SK-N-SH (cell line): ENCODE data around the gene TWSG1. TPM values are rescaled to one million over a fixed set of nuclear protein-coding genes. Genes with fewer than 3 reads are reported as not detected.

Source experiments
- CTCF ChIA-PET: fragments of 300-600, 350-600 bp; formaldehyde crosslinking; extraction: SDS; loops from one replicate; lab custom pipeline; 2021; lab: Yijun Ruan, JAX
- POLR2A ChIA-PET: fragments of 350-600 bp; sonication (Branson Sonifier 250); formaldehyde crosslinking; extraction: SDS; loops from one replicate; lab custom pipeline; 2020; ENCODE audit warnings: antibody characterized with exemption, inconsistent platforms; lab: Yijun Ruan, JAX
- DNase-seq: peaks from one replicate; pipeline ENCODE4 v3.0.0; 2012
- H2AFZ ChIP-seq: fragments of 200-600 bp; sonication (generic); 2 replicates; pipeline ENCODE4 v1.8.1; 2016; ENCODE audit warnings: antibody characterized with exemption, mild to moderate bottlenecking, low read depth
- H3F3A ChIP-seq: fragments of 200-600 bp; sonication (generic); replicated peaks from 2 replicates; pipeline ENCODE3; 2016; ENCODE audit warnings: antibody characterized with exemption, mild to moderate bottlenecking; ENCODE audit not compliant: insufficient read depth
- H3K27ac ChIP-seq, 2 experiments: fragments of 200-500 bp in 1 of 2; fragments of 200-600 bp in 1 of 2; sonication (Bioruptor generic) in 1 of 2; sonication (generic), shearing (Covaris generic) in 1 of 2; 2 replicates each; pipeline versions ENCODE4 v1.5.1 to v1.6.1; 2014 to 2016; ENCODE audit warnings: low read depth in 2 of 2, inconsistent platforms in 1 of 2, low read length in 1 of 2, mild to moderate bottlenecking in 1 of 2, mixed read lengths in 1 of 2
- H3K27me3 ChIP-seq: fragments of 200-600 bp; sonication (generic), shearing (Covaris generic); 2 replicates; pipeline ENCODE4 v1.6.1; 2016; ENCODE audit warnings: mixed run types; ENCODE audit not compliant: insufficient read depth
- H3K36me3 ChIP-seq, 2 experiments: fragments of 200-500 bp in 1 of 2; fragments of 200-600 bp in 1 of 2; sonication (Bioruptor generic) in 1 of 2; sonication (generic) in 1 of 2; replicated peaks in 1 of 2; 2 replicates each; pipeline versions ENCODE3 to v1.5.1; 2014 to 2016; ENCODE audit warnings: low read length in 1 of 2, mild to moderate bottlenecking in 1 of 2; ENCODE audit not compliant: insufficient read depth in 2 of 2, control insufficient read depth in 1 of 2
- H3K4me1 ChIP-seq, 2 experiments: fragments of 200-500 bp in 1 of 2; fragments of 200-600 bp in 1 of 2; sonication (Bioruptor generic) in 1 of 2; sonication (generic), shearing (Covaris generic) in 1 of 2; 2 replicates each; pipeline versions ENCODE4 v1.5.1 to v1.6.1; 2014 to 2016; ENCODE audit warnings: low read depth in 1 of 2, low read length in 1 of 2, mixed run types in 1 of 2; ENCODE audit not compliant: insufficient read depth in 2 of 2, control insufficient read depth in 1 of 2
- H3K4me2 ChIP-seq: fragments of 200-600 bp; sonication (generic), shearing (Covaris generic); 2 replicates; pipeline ENCODE4 v1.6.1; 2017; ENCODE audit warnings: mixed run types
- H3K4me3 ChIP-seq, 2 experiments: fragments of 200-500 bp in 1 of 2; fragments of 200-600 bp in 1 of 2; sonication (Bioruptor generic) in 1 of 2; sonication (generic), shearing (Covaris generic) in 1 of 2; 2 replicates each; pipeline versions ENCODE4 v1.5.1 to v1.8.1; 2014 to 2016; ENCODE audit warnings: low read depth in 2 of 2, inconsistent platforms in 1 of 2, low read length in 1 of 2, mild to moderate bottlenecking in 1 of 2, mixed read lengths in 1 of 2, moderate library complexity in 1 of 2
- H3K79me2 ChIP-seq: fragments of 200-600 bp; sonication (generic); 2 replicates; pipeline ENCODE4 v1.8.1; 2017; ENCODE audit warnings: mild to moderate bottlenecking; ENCODE audit not compliant: insufficient read depth
- H3K9ac ChIP-seq: fragments of 200-600 bp; sonication (generic); 2 replicates; pipeline ENCODE4 v1.6.1; 2017; ENCODE audit warnings: mixed run types
- H3K9me2 ChIP-seq: fragments of 200-600 bp; sonication (generic); 2 replicates; pipeline ENCODE4 v1.6.1; 2017; ENCODE audit warnings: mixed run types
- H3K9me3 ChIP-seq: fragments of 200-600 bp; sonication (generic); 2 replicates; pipeline ENCODE4 v1.6.1; 2017; ENCODE audit warnings: mixed run types, mild to moderate bottlenecking, moderate library complexity
- H4K20me1 ChIP-seq: fragments of 200-600 bp; sonication (generic); 2 replicates; pipeline ENCODE4 v1.6.1; 2017; ENCODE audit warnings: mild to moderate bottlenecking, mixed run types; ENCODE audit not compliant: insufficient read depth
- CHD2 ChIP-seq: fragments of 150-350 bp; IDR thresholded peaks from 2 replicates; pipeline ENCODE4 v1.6.1; 2018; ENCODE audit warnings: low read length; ENCODE audit not compliant: partially characterized antibody
- ELF1 ChIP-seq: IDR thresholded peaks from 2 replicates; pipeline ENCODE4 v1.4.0; 2012
- EZH2phosphoT487 ChIP-seq: fragments of 200-600 bp; sonication (generic); IDR thresholded peaks from 2 replicates; pipeline ENCODE4 v1.6.1; 2017; ENCODE audit warnings: low read depth, mixed run types, mild to moderate bottlenecking, antibody characterized with exemption, moderate library complexity, borderline replicate concordance
- FOXJ3 ChIP-seq: sonication (generic); formaldehyde crosslinking; IDR thresholded peaks from 2 replicates; pipeline ENCODE4 v1.5.1; 2020; ENCODE audit warnings: mild to moderate bottlenecking, missing genetic modification reagents
- GATA2 ChIP-seq: sonication (generic); formaldehyde crosslinking; IDR thresholded peaks from 2 replicates; pipeline ENCODE4 v1.5.0; 2020; ENCODE audit warnings: mild to moderate bottlenecking, missing genetic modification reagents
- MXI1 ChIP-seq: IDR thresholded peaks from 2 replicates; pipeline ENCODE4 v1.6.1; 2012; ENCODE audit warnings: mild to moderate bottlenecking, low read depth, low read length, improper control_type of control experiment
- NRF1 ChIP-seq: IDR thresholded peaks from 2 replicates; pipeline ENCODE4 v1.6.1; 2012; ENCODE audit warnings: low read depth, mild to moderate bottlenecking, low read length
- RFX5 ChIP-seq: IDR thresholded peaks from 2 replicates; pipeline ENCODE4 v1.6.1; 2012; ENCODE audit warnings: mild to moderate bottlenecking, improper control_type of control experiment, low read length
- SIN3A ChIP-seq: IDR thresholded peaks from 2 replicates; pipeline ENCODE4 v1.6.1; 2012; ENCODE audit warnings: low read depth, mild to moderate bottlenecking, low read length, moderate library complexity, borderline replicate concordance
- TAF1 ChIP-seq: IDR thresholded peaks from 2 replicates; pipeline ENCODE4 v1.6.1; 2012; ENCODE audit warnings: low read depth, mild to moderate bottlenecking, low read length, moderate library complexity, borderline replicate concordance
- TCF12 ChIP-seq: IDR thresholded peaks from 2 replicates; pipeline ENCODE4 v1.4.0; 2012
- TEAD4 ChIP-seq: IDR thresholded peaks from 2 replicates; pipeline ENCODE4 v1.4.0; 2012; ENCODE audit warnings: mild to moderate bottlenecking, borderline replicate concordance; ENCODE audit not compliant: insufficient read depth
- YY1 ChIP-seq: IDR thresholded peaks from 2 replicates; pipeline ENCODE4 v1.4.0; 2012; ENCODE audit warnings: low read depth, mild to moderate bottlenecking
- WGBS: methylation state at CpG from one replicate; pipeline ENCODE4 v1.1.6; 2017; ENCODE audit warnings: low lambda C conversion rate; 5-methylcytosine and 5-hydroxymethylcytosine counted together
- polyA plus RNA-seq, 3 experiments: library from polyadenylated mRNA; depleted of rRNA; stranded (reverse); fragments of >200 nt; gene quantifications; 2 replicates each; pipeline ENCODE4 v1.2.3, GENCODE V29; 2012
- TF ChIP-seq, protein P1 (sequence below): IDR thresholded peaks from 2 replicates; pipeline ENCODE4 v1.6.1; 2012; ENCODE audit warnings: mild to moderate bottlenecking, low read depth, low read length, moderate library complexity
- TF ChIP-seq, protein P2 (sequence below): IDR thresholded peaks from 2 replicates; pipeline ENCODE4 v1.4.0; 2012; ENCODE audit warnings: low read depth, borderline replicate concordance
- TF ChIP-seq, protein P3 (sequence below): fragments of 200-600 bp; sonication (generic); IDR thresholded peaks from 2 replicates; pipeline ENCODE4 v1.6.1; 2017; ENCODE audit warnings: antibody characterized with exemption, mild to moderate bottlenecking, moderate library complexity

TWSG1 gene
- polyA plus RNA-seq, 1 of the 3 experiments (the other 2 are of a cell fraction): 44.0 TPM

- H3K4me3 ChIP-seq: no peak overlapping the region
- H3K36me3 ChIP-seq: no peaks in the 10 kb centered on the region
- H3K27me3 ChIP-seq: no peaks in the 10 kb centered on the region
- H3F3A ChIP-seq: no peaks in the 10 kb centered on the region
- DNase-seq: no peak
- H2AFZ ChIP-seq: no peak overlapping the region
- H3K4me2 ChIP-seq: no peak overlapping the region
- ChIA-PET CTCF (interaction anchor here (1.0 kb wide), 1 partner anchor 372 kb away, joined by 3 read pairs; no protein-coding TSS in a partner anchor), POLR2A (no interaction called here)
- H4K20me1 ChIP-seq: no peaks in the 10 kb centered on the region
- no peaks in the 10 kb centered on the region for H3K9me3 ChIP-seq
- no peaks in the 10 kb centered on the region for H3K79me2 ChIP-seq
- H3K9me2 ChIP-seq: no peaks in the 10 kb centered on the region
- H3K9ac ChIP-seq: no peak overlapping the region
- no peak overlapping the region for H3K27ac ChIP-seq
- TF ChIP-seq MXI1 (no peak), EZH2phosphoT487 (no peak), SIN3A (no peak), RFX5 (no peak), TAF1 (no peak), GATA2 (CRISPR knock-in tag) (no peak), YY1 (no peak), CHD2 (no peak), TCF12 (no peak), TEAD4 (no peak), ELF1 (no peak), NRF1 (no peak), FOXJ3 (CRISPR knock-in tag) (no peak)
- TF ChIP-seq, protein P1, sequence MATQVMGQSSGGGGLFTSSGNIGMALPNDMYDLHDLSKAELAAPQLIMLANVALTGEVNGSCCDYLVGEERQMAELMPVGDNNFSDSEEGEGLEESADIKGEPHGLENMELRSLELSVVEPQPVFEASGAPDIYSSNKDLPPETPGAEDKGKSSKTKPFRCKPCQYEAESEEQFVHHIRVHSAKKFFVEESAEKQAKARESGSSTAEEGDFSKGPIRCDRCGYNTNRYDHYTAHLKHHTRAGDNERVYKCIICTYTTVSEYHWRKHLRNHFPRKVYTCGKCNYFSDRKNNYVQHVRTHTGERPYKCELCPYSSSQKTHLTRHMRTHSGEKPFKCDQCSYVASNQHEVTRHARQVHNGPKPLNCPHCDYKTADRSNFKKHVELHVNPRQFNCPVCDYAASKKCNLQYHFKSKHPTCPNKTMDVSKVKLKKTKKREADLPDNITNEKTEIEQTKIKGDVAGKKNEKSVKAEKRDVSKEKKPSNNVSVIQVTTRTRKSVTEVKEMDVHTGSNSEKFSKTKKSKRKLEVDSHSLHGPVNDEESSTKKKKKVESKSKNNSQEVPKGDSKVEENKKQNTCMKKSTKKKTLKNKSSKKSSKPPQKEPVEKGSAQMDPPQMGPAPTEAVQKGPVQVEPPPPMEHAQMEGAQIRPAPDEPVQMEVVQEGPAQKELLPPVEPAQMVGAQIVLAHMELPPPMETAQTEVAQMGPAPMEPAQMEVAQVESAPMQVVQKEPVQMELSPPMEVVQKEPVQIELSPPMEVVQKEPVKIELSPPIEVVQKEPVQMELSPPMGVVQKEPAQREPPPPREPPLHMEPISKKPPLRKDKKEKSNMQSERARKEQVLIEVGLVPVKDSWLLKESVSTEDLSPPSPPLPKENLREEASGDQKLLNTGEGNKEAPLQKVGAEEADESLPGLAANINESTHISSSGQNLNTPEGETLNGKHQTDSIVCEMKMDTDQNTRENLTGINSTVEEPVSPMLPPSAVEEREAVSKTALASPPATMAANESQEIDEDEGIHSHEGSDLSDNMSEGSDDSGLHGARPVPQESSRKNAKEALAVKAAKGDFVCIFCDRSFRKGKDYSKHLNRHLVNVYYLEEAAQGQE: no peak
- TF ChIP-seq, protein P2, sequence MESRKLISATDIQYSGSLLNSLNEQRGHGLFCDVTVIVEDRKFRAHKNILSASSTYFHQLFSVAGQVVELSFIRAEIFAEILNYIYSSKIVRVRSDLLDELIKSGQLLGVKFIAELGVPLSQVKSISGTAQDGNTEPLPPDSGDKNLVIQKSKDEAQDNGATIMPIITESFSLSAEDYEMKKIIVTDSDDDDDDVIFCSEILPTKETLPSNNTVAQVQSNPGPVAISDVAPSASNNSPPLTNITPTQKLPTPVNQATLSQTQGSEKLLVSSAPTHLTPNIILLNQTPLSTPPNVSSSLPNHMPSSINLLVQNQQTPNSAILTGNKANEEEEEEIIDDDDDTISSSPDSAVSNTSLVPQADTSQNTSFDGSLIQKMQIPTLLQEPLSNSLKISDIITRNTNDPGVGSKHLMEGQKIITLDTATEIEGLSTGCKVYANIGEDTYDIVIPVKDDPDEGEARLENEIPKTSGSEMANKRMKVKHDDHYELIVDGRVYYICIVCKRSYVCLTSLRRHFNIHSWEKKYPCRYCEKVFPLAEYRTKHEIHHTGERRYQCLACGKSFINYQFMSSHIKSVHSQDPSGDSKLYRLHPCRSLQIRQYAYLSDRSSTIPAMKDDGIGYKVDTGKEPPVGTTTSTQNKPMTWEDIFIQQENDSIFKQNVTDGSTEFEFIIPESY: no peak
- TF ChIP-seq, protein P3, sequence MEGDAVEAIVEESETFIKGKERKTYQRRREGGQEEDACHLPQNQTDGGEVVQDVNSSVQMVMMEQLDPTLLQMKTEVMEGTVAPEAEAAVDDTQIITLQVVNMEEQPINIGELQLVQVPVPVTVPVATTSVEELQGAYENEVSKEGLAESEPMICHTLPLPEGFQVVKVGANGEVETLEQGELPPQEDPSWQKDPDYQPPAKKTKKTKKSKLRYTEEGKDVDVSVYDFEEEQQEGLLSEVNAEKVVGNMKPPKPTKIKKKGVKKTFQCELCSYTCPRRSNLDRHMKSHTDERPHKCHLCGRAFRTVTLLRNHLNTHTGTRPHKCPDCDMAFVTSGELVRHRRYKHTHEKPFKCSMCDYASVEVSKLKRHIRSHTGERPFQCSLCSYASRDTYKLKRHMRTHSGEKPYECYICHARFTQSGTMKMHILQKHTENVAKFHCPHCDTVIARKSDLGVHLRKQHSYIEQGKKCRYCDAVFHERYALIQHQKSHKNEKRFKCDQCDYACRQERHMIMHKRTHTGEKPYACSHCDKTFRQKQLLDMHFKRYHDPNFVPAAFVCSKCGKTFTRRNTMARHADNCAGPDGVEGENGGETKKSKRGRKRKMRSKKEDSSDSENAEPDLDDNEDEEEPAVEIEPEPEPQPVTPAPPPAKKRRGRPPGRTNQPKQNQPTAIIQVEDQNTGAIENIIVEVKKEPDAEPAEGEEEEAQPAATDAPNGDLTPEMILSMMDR: no peak
- TF ChIP-seq, all 33 proteins: peak for 0
- H3K4me1 ChIP-seq: peaks cover 0 to 2% of the 10 kb centered on the region in 2 experiments; a peak in 1 of 4 replicates
- WGBS: 59% methylated on average over 9 of the region's 9 CpGs
These were observed 86.7 kb downstream of the TWSG1 start for GRCh38 chr18:9421096-9421900.
